WTC11 (cell line): ENCODE measurements around the gene TMC1.

Experiments
- EMX1 ChIP-seq: fragments of 250-450 bp; sonication (Bioruptor Pico); IDR thresholded peaks from 2 replicates; pipeline ENCODE4 v1.8.0; 2021; ENCODE audit warnings: mild to moderate bottlenecking
- IRF1 ChIP-seq: sonication (generic); formaldehyde crosslinking; IDR thresholded peaks from 2 replicates; pipeline ENCODE4 v1.8.0; 2023; ENCODE audit warnings: missing genetic modification reagents
- JUN ChIP-seq: sonication (generic); formaldehyde crosslinking; IDR thresholded peaks from 2 replicates; pipeline ENCODE4 v1.8.0; 2023; ENCODE audit warnings: mild to moderate bottlenecking, missing genetic modification reagents
- MXD4 ChIP-seq: fragments of 250-450 bp; sonication (Bioruptor Pico); IDR thresholded peaks from 2 replicates; pipeline ENCODE4 v1.8.0; 2021; ENCODE audit warnings: mild to moderate bottlenecking, moderate library complexity, borderline replicate concordance
- PRDM15 ChIP-seq: sonication (generic); formaldehyde crosslinking; IDR thresholded peaks from 2 replicates; pipeline ENCODE4 v1.8.0; 2022; ENCODE audit warnings: missing genetic modification reagents
- TF ChIP-seq, protein P1 (sequence below): fragments of 200-600 bp; IDR thresholded peaks from 2 replicates; pipeline ENCODE4 v1.8.0; 2022; ENCODE audit warnings: antibody characterized with exemption
- TF ChIP-seq, protein P2 (sequence below): fragments of 250-450 bp; sonication (Bioruptor Pico); IDR thresholded peaks from 2 replicates; pipeline ENCODE4 v2.1.2; 2022; ENCODE audit warnings: mild to moderate bottlenecking, moderate library complexity

GRCh38 chr9:72627956-72628540 lies 106.6 kb downstream of the TMC1 start:
- TF ChIP-seq, protein P1, sequence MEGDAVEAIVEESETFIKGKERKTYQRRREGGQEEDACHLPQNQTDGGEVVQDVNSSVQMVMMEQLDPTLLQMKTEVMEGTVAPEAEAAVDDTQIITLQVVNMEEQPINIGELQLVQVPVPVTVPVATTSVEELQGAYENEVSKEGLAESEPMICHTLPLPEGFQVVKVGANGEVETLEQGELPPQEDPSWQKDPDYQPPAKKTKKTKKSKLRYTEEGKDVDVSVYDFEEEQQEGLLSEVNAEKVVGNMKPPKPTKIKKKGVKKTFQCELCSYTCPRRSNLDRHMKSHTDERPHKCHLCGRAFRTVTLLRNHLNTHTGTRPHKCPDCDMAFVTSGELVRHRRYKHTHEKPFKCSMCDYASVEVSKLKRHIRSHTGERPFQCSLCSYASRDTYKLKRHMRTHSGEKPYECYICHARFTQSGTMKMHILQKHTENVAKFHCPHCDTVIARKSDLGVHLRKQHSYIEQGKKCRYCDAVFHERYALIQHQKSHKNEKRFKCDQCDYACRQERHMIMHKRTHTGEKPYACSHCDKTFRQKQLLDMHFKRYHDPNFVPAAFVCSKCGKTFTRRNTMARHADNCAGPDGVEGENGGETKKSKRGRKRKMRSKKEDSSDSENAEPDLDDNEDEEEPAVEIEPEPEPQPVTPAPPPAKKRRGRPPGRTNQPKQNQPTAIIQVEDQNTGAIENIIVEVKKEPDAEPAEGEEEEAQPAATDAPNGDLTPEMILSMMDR, result no peak
- TF ChIP-seq IRF1 (CRISPR knock-in tag) (no peak), EMX1 (CRISPR knock-in tag) (no peak), MXD4 (CRISPR knock-in tag) (no peak), JUN (CRISPR knock-in tag) (no peak), PRDM15 (CRISPR knock-in tag) (no peak)
- TF ChIP-seq, protein P2, sequence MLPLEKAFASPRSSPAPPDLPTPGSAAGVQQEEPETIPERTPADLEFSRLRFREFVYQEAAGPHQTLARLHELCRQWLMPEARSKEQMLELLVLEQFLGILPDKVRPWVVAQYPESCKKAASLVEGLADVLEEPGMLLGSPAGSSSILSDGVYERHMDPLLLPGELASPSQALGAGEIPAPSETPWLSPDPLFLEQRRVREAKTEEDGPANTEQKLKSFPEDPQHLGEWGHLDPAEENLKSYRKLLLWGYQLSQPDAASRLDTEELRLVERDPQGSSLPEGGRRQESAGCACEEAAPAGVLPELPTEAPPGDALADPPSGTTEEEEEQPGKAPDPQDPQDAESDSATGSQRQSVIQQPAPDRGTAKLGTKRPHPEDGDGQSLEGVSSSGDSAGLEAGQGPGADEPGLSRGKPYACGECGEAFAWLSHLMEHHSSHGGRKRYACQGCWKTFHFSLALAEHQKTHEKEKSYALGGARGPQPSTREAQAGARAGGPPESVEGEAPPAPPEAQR (CRISPR knock-in tag), result no peak
